Type B pancreatic cell (in vitro differentiated cells): ENCODE results near the gene LURAP1L. TPM values are rescaled to one million over a fixed set of nuclear protein-coding genes. Genes with fewer than 3 reads are reported as not detected.

Source experiments
- DNase-seq: peaks from one replicate; pipeline ENCODE4 v3.0.0; 2021; ENCODE audit warnings: mixed read lengths; ENCODE audit not compliant: unreplicated experiment; ENCODE audit errors: extremely low spot score
- H3K27ac Mint-ChIP-seq: 2 replicates; pipeline ENCODE4 v1.8.0; 2021; ENCODE audit warnings: mild to moderate bottlenecking, mixed read lengths
- H3K27me3 Mint-ChIP-seq: 2 replicates; pipeline ENCODE4 v1.8.0; 2021; ENCODE audit warnings: mixed read lengths
- H3K36me3 Mint-ChIP-seq: 2 replicates; pipeline ENCODE4 v1.8.0; 2021; ENCODE audit warnings: mixed read lengths
- H3K4me1 Mint-ChIP-seq: one replicate; pipeline ENCODE4 v1.8.0; 2021; ENCODE audit warnings: mixed read lengths; ENCODE audit not compliant: unreplicated experiment
- H3K4me3 Mint-ChIP-seq: 2 replicates; pipeline ENCODE4 v1.8.0; 2021; ENCODE audit warnings: mild to moderate bottlenecking, mixed read lengths
- H3K9me3 Mint-ChIP-seq: 2 replicates; pipeline ENCODE4 v1.8.0; 2021; ENCODE audit warnings: mixed read lengths
- total RNA-seq: library from RNA; stranded (reverse); gene quantifications from 2 replicates; pipeline ENCODE4 v1.2.1, GENCODE V29; 2021; ENCODE audit warnings: low replicate concordance
- TF ChIP-seq, protein P1 (sequence below): fragments of 200-600 bp; sonication (generic); conservative IDR thresholded peaks from 2 replicates; pipeline ENCODE4 v1.5.0; 2021; ENCODE audit warnings: antibody characterized with exemption, mild to moderate bottlenecking

The LURAP1L gene
- total RNA-seq, 1 donor from 2014 or later = 8.7 TPM

DNA sequence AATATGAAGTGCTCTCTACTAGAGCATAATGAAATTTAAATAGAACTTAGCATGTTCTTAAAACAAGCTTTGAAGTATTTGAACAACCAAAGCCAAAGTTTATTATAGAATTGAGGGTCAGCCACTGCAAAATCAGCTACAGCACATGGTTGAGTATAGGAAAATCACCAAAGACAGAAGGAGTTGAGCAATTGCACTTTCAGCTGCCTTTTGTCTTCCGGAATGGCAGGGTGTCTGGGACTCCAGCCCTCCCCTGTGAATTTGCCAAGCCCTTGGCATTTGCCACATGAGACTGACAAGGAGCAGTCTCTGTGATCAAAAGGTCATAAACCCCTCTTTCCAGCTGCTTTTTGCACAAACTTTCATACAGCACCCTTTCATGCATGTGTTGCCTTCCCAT lies 8.5 kb upstream of the LURAP1L start:
- Mint-ChIP-seq H3K27me3 (no peaks in the 10 kb centered on the region), H3K9me3 (no peaks in the 10 kb centered on the region), H3K27ac (no peak overlapping the region), H3K4me1 (no peaks in the 10 kb centered on the region), H3K4me3 (no peak overlapping the region), H3K36me3 (no peaks in the 10 kb centered on the region)
- DNase-seq = no peak
- TF ChIP-seq, protein P1, sequence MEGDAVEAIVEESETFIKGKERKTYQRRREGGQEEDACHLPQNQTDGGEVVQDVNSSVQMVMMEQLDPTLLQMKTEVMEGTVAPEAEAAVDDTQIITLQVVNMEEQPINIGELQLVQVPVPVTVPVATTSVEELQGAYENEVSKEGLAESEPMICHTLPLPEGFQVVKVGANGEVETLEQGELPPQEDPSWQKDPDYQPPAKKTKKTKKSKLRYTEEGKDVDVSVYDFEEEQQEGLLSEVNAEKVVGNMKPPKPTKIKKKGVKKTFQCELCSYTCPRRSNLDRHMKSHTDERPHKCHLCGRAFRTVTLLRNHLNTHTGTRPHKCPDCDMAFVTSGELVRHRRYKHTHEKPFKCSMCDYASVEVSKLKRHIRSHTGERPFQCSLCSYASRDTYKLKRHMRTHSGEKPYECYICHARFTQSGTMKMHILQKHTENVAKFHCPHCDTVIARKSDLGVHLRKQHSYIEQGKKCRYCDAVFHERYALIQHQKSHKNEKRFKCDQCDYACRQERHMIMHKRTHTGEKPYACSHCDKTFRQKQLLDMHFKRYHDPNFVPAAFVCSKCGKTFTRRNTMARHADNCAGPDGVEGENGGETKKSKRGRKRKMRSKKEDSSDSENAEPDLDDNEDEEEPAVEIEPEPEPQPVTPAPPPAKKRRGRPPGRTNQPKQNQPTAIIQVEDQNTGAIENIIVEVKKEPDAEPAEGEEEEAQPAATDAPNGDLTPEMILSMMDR = no peak

DNA sequence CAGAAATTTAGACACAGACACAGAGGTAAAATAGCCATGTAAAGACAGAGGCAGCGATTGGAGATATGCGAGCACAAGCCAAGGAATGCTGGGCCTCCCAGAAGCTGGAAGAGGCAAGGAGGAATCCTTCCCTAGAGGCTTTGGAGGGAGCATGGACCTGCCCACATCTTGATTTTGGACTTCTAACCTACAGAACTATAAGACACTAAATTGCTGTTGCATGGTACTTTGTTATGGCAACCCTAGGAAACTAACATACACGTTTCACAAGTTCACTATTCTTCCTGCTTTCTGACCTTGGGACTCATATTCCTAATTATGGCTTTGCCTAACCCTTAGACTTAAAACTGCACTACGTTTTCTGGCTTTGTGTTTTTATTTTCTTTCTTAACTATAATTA lies 4.6 kb upstream of the LURAP1L start:
- H3K27me3 Mint-ChIP-seq = no peaks in the 10 kb centered on the region
- no peak overlapping the region for H3K27ac Mint-ChIP-seq
- no peaks in the 10 kb centered on the region for H3K36me3 Mint-ChIP-seq
- TF ChIP-seq, protein P1 = no peak
- DNase-seq = no peak
- no peaks in the 10 kb centered on the region for H3K4me1 Mint-ChIP-seq
- H3K4me3 Mint-ChIP-seq = no peak overlapping the region
- no peaks in the 10 kb centered on the region for H3K9me3 Mint-ChIP-seq

DNA sequence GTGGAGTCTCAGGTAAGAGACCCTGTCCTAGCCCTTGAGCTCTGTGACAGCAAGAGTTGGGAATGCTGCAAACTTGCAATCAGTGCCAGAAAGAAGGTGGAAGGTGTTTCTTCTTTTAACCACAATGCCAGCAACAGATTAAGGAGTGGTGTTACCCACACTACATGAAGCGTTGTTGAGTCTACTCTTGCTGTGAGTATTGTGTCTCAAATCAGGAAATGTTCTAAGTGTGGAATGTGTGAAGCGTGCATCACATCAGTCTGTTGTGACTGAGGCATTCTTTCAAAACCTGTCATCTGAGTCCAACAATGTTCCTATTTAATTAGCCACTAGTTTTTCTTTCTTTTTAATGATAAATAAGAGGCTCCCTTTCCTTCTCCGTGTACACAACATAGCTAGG lies 2.9 kb upstream of the LURAP1L start:
- Mint-ChIP-seq H3K4me1 (peaks cover 4% of the 10 kb centered on the region), H3K4me3 (no peak overlapping the region), H3K27ac (no peak overlapping the region), H3K9me3 (no peaks in the 10 kb centered on the region), H3K27me3 (no peaks in the 10 kb centered on the region), H3K36me3 (no peaks in the 10 kb centered on the region)
- TF ChIP-seq, protein P1 = no peak
- no peak for DNase-seq

DNA sequence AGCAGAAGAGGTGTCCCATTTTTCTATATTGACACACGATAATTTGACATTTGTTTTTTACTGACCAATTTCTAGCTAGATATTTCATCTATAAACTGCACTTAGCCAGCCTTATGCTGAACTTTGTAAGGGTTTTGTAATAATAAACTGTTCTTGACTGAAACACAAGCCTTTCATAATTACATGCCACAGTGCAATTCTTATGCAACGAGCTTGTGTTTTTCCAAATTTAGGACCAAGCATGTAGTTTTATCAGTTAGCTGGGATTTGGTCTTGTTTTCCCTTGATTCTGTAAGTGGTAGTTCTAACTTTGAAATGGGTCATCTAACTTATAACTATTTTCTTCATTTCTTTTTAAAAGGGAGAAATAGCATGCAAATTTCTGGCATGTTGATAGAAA lies 1.3 kb upstream of the LURAP1L start:
- TF ChIP-seq, protein P1 = no peak
- no peaks in the 10 kb centered on the region for H3K27me3 Mint-ChIP-seq
- H3K27ac Mint-ChIP-seq = no peak overlapping the region
- no peak overlapping the region for H3K4me3 Mint-ChIP-seq
- peaks cover 7% of the 10 kb centered on the region for H3K4me1 Mint-ChIP-seq
- no peaks in the 10 kb centered on the region for H3K9me3 Mint-ChIP-seq
- no peak for DNase-seq
- no peaks in the 10 kb centered on the region for H3K36me3 Mint-ChIP-seq

DNA sequence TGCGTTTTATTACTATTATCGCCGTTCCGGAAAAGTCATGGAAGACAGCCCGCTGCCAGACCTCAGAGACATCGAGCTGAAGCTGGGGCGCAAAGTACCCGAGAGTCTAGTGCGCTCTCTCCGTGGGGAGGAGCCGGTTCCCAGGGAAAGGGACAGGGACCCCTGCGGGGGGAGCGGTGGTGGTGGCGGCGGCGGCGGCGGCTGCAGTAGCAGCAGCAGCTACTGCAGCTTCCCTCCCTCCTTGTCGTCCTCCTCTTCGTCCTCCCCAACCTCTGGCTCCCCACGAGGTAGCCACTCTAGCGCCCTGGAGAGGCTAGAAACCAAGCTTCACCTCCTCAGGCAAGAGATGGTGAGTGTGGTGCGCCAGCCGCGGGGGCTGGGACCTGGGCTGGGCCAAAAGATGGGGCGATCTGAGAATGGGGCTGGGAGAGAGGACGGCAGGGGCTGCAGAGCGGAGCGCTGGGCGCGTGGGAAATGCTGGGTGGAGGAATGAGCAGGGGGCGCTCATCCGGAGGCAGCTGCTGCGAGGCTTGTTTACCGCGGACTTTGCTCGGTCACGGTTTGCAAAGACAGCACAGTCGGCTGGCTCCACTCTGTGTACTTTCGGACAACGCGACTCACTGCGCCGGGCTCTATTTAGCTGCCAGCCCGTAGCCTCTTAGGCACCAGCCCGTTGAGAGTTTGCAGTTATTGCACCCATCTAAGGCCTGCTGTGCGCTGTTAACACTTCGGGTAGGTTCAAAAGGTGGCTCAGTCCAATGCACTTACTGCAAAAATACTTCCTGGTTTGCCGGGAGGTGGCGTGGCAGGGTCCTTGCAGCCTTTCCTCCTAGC lies 1.1 kb downstream of the LURAP1L start:
- peak; percentile 78 for DNase-seq
- Mint-ChIP-seq H3K9me3 (no peaks in the 10 kb centered on the region), H3K4me1 (peaks cover 7% of the 10 kb centered on the region), H3K27ac (peak overlapping the region; percentile 89), H3K36me3 (peaks cover 7% of the 10 kb centered on the region), H3K27me3 (no peaks in the 10 kb centered on the region), H3K4me3 (peak overlapping the region; percentile 96)
- TF ChIP-seq, protein P1 = peak; percentile 65
